22Rv1 (cell line): ENCODE measurements around the gene SLC26A9.
"Not testable (repeated sequence)": the region's sequence is repeated elsewhere in the genome, so short reads cannot be mapped to it uniquely, and the experiment has no call there.

Experiments
- H3K27ac ChIP-seq: fragments of 450-650 bp; 2 replicates; pipeline ENCODE4 v1.5.1; 2017
- ZFX ChIP-seq: fragments of 450-650 bp; IDR thresholded peaks from 2 replicates; pipeline ENCODE4 v1.6.1; 2017; ENCODE audit warnings: antibody characterized with exemption, borderline replicate concordance
- TF ChIP-seq, protein P1 (sequence below): fragments of 450-650 bp; IDR thresholded peaks from 2 replicates; pipeline ENCODE4 v1.5.1; 2017; ENCODE audit warnings: mild to moderate bottlenecking

The SLC26A9 gene

DNA sequence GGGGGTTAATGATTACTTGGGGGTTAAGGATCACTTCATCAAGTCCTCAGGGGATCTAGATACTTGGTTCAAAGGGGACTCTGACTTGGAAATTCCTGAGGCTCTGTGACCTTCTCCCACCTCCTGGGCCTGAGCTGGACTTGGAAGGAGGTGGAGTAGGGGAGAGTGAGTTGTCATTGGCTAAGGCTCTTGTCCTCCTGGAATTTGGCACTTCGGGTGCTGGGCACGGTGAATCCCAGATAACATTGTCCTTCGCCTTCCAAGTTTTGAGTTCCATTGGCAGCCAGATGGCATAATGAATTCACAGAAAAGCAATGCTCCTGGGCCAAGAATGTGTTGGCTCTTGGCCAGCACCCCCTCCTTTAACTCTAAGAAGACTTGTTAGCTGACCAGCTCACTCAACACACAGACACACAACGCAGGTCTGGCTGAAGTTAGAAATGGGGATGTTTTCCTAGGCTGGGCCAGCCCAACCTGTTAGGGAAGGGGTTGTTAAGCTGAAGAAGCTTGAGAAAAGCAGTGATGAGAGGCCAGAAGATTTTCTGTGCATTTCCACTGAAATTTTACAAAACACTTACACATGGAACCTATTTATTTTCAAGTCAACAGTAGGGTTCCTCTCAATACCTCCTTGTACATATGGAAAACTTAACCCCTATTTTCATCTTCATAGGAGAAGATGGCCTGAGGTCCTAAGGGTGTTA, 29.7 kb downstream of the SLC26A9 start:
- H3K27ac ChIP-seq = no peak overlapping the region
- TF ChIP-seq, protein P1, sequence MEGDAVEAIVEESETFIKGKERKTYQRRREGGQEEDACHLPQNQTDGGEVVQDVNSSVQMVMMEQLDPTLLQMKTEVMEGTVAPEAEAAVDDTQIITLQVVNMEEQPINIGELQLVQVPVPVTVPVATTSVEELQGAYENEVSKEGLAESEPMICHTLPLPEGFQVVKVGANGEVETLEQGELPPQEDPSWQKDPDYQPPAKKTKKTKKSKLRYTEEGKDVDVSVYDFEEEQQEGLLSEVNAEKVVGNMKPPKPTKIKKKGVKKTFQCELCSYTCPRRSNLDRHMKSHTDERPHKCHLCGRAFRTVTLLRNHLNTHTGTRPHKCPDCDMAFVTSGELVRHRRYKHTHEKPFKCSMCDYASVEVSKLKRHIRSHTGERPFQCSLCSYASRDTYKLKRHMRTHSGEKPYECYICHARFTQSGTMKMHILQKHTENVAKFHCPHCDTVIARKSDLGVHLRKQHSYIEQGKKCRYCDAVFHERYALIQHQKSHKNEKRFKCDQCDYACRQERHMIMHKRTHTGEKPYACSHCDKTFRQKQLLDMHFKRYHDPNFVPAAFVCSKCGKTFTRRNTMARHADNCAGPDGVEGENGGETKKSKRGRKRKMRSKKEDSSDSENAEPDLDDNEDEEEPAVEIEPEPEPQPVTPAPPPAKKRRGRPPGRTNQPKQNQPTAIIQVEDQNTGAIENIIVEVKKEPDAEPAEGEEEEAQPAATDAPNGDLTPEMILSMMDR = no peak
- no peak for TF ChIP-seq ZFX

DNA sequence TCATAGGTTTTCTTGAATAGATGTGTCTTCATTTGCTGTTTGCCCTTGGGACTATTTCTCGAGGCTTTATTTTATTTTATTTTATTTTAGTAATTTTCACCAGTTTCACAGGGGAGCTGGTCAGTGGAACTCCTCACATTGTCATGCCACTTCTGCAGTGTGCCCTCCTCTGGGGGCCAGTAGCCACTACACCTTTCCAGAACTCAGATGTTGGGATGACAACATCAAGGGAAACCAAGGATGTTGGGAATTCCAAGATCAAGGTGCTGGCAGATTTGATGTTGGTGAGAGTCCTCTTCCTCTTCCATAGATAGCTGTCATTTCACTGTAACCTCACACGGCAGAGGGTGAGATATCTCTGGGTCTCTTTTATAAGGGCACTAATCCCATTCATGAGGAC, 35.5 kb downstream of the SLC26A9 start:
- H3K27ac ChIP-seq = no peak overlapping the region
- no peak for TF ChIP-seq ZFX
- TF ChIP-seq, protein P1 = peak; percentile 81

DNA sequence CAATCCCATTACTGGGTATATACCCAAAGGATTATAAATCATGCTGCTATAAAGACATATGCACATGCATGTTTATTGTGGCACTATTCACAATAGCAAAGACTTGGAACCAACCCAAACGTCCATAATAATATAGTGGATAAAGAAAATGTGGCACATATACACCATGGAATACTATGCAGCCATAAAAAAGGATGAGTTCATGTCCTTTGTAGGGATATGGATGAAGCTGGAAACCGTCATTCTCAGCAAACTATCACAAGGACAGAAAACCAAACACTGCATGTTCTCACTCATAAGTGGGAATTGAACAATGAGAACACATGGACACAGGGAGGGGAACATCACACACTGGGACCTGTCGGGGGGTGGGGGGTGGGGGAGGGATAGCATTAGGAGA, 38.2 kb downstream of the SLC26A9 start:
- H3K27ac ChIP-seq = not testable (repeated sequence)

DNA sequence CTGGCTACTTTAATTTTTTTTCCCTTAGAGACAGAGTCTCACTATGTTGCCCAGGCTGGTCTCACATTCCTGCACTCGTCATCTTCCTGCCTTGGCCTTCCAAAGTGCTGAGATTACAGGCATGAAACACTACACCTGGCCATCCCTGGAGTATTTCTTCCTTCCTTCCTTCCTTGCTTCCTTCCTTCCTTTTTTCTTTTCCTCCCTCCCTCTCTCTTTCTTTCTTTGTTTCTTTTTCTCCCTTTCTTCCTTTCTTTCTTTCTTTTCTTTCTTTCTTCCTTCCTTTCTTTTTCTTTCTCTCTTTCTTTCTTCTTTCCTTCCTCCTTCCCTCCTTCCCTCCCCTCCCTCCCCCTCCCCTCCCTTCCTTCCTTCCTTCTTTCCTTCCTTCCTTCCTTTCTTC, 46.9 kb downstream of the SLC26A9 start:
- TF ChIP-seq ZFX = no peak
- TF ChIP-seq, protein P1 = no peak
- no peak overlapping the region for H3K27ac ChIP-seq

DNA sequence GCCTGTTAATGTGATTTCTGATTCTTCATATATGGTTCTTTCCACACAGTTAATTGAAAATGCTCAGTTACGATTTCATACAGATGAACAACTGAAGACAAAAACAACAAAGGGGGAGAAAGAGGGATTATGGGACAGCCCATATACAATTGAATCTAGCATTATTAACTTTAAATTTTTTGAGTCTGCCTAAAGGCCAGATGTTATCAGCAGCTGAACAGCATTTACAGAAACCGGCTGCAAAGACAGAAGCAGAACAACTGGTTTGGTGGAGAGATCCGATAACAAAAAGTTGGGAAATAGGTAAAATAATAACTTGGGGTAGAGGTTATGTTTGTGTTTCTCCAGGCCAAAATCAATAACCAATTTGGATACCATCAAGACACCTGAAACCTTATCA, 49.1 kb downstream of the SLC26A9 start:
- H3K27ac ChIP-seq = not testable (repeated sequence)

DNA sequence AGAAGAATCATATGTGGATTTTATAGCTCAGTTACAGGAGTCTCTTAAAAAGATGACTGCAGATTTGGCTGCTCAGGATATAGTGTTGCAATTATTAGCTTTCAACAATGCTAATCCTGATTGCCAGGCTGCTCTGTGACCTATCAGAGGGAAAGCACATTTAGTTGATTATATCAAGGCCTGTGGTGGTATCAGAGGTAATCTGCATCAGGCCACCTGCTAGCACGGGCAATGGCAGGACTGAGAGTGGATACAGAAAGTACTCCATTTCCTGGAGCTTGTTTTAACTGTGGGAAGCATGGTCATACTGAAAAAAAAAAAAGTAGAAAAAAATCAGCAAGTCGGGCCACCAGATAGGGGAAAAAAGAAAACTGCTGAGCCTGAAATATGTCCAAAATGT, 51.1 kb downstream of the SLC26A9 start:
- H3K27ac ChIP-seq = not testable (repeated sequence)

DNA sequence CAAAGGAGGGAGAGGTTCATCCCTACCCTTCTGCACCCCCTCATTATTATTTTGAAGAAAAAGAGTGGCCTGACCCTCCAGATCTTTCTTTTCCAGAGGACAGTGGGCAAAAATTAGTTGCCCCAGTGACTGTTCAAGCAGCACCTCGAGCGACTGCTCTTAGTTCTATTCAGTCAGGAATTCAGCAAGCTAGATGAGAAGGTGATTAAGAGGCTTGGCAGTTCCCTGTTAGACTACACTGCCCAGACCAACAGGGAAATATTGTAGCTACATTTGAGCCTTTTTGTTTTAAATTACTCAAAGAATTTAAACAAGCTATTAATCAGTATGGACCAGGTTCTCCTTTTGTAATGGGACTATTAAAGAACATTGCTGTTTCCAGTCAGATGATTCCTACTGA, 51.8 kb downstream of the SLC26A9 start:
- not testable (repeated sequence) for H3K27ac ChIP-seq

DNA sequence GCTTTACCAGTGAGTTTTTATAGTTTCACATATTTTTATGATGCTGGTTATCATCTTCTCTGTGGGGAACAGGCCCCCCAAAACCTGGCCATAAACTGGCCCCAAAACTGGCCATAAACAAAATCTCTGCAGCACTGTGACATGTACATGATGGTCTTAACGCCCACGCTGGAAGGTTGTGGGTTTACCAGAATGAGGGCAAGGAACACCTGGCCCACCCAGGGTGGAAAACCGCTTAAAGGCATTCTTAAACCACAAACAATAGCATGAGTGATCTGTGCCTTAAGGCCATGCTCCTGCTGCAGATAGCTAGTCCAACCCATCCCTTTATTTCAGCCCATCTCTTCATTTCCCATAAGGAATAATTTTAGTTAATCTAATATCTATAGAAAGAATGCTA, 52.6 kb downstream of the SLC26A9 start:
- H3K27ac ChIP-seq = not testable (repeated sequence)

DNA sequence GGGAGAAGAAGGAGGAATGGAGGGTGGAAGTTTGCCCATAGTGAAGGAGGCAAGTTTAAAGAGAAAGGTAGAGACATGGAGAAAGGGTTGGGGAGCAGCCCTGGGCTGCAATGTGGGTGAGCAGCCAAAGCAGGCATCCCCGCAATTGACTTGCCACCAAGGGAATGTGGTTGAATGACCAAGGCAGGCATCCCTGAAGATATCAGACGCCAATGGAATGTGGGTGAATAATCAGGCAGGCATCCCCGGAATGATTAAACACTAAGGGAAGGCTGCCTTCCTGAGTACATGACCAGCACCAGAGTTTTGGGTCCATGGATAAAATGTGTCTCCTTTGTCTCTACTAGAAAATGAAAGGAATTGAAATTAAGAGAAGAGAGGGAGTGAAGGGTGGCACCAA, 53.5 kb downstream of the SLC26A9 start:
- not testable (repeated sequence) for H3K27ac ChIP-seq

DNA sequence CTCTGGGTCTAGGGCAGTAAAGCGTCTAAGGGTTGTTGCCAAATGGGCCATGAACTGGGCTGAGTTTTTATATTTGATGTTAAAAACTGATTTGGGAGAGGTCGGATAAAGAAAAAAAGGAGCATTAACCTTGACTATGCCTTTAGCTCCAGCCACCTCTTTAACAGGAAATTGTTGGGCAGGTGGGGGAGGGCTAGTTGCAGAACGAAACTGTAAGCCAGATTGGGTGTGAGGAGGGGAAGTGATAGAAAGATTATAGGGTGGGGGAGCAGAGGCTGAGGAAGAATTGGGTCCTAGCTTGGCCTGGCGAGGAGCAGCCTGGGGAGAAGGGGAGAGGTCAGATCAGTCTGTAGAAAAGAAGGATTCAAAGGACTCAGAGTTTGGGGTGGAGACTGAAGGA, 54.2 kb downstream of the SLC26A9 start:
- H3K27ac ChIP-seq = not testable (repeated sequence)

DNA sequence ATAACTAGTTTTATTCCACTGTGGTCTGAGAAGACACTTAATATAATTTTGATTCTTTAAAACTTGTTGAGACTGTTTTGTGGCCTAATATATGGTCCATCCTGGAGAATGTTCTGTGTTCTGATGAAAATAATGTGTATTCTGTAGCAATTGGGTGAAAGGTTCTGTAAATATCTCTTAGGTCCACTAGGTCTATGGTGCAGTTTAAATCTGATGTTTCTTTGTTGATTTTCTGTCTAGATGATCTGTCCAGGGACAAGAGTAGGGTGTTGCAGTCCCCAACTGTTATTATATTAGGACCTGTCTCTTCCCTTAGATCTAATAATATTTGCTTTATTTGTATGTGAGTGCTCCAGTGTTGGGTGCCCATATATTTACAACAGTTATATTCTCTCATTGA, 59.5 kb downstream of the SLC26A9 start:
- H3K27ac ChIP-seq = no peak overlapping the region
- TF ChIP-seq, protein P1 = no peak
- TF ChIP-seq ZFX = no peak

DNA sequence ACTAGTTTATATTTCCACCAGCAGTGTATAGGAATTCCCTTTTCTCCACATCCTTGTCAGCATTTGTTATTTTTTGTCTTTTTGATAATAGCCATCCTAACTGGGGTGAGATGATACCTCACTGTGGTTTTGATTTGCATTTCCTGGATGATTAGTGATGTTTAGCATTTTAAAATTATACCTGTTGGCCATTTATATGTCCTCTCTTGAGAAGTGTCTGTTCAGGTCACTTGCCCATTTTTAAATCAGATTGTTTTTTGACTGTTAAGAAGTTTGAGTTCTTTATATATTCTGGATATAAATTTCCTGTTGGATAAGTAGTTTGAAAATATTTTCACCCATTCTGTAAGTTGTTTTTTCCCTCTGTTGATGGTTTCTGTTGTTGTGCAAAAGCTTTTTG, 62.3 kb downstream of the SLC26A9 start:
- TF ChIP-seq ZFX = no peak
- TF ChIP-seq, protein P1 = no peak
- H3K27ac ChIP-seq = no peak overlapping the region
